CD4-positive, alpha-beta T cell treated with Interleukin-2 at 100 ng/mL for 4 hours (primary cell): Measurements from ENCODE around the gene SAA1.

Source experiments
- DNase-seq: peaks from one replicate; pipeline ENCODE4 v3.0.0-alpha.2; 2020; ENCODE audit warnings: low spot score

SAA1 gene

GRCh38 chr11:18310800-18311340 lies 44.8 kb downstream of the SAA1 start:
- no peak for DNase-seq

GRCh38 chr11:18312012-18312411 lies 45.9 kb downstream of the SAA1 start:
- no peak for DNase-seq

- no peak for DNase-seq
Measured at GRCh38 chr11:18312663-18313420, 46.8 kb downstream of the SAA1 start.

- DNase-seq = no peak
Measured at GRCh38 chr11:18313965-18314763, 48.1 kb downstream of the SAA1 start.

GRCh38 chr11:18314784-18315523 lies 48.9 kb downstream of the SAA1 start:
- no peak for DNase-seq

GRCh38 chr11:18315893-18316292 lies 49.8 kb downstream of the SAA1 start:
- no peak for DNase-seq

GRCh38 chr11:18317551-18317950 lies 51.5 kb downstream of the SAA1 start:
- no peak for DNase-seq
